H1 (cell line): Measurements from ENCODE around the gene LARP1. TPM values are rescaled to one million over a fixed set of nuclear protein-coding genes. Genes with fewer than 3 reads are reported as not detected.

Experiments used
- CTCF ChIA-PET: fragments of 300-600 bp; sonication (Branson Sonifier 250); formaldehyde crosslinking; loops from one replicate; lab custom pipeline; 2021; ENCODE audit not compliant: partially characterized antibody; lab: Charles Lee
- POLR2A ChIA-PET: fragments of 300-600 bp; sonication (Branson Sonifier 250); formaldehyde crosslinking; loops from one replicate; lab custom pipeline; 2021; ENCODE audit warnings: inconsistent platforms; ENCODE audit not compliant: partially characterized antibody; lab: Charles Lee
- DNase-seq, 2 experiments: peaks; one replicate each; pipeline versions ENCODE4 v3.0.0 to v3.0.0-alpha.2; 2010 to 2022; ENCODE audit warnings: low spot score in 2 of 2, low read depth in 1 of 2, mixed read lengths in 1 of 2
- FAIRE-seq: peaks from 2 replicates; lab custom pipeline; 2011; peaks lifted over from hg19 to GRCh38; lab: Jason Lieb, UNC
- H2AFZ ChIP-seq: 2 replicates; pipeline ENCODE4 v1.8.1; 2012; ENCODE audit warnings: low read length, inconsistent platforms
- H2AK5ac ChIP-seq: 2 replicates; pipeline ENCODE4 v1.6.1; 2013; ENCODE audit warnings: low read depth, low read length
- H2BK120ac ChIP-seq: replicated peaks from 2 replicates; pipeline ENCODE3; 2013; ENCODE audit warnings: low read depth, low read length, inconsistent platforms
- H2BK12ac ChIP-seq: 2 replicates; pipeline ENCODE4 v1.6.1; 2013; ENCODE audit warnings: low read depth, low read length
- H2BK15ac ChIP-seq: 2 replicates; pipeline ENCODE4 v1.6.1; 2013; ENCODE audit warnings: low read length
- H2BK20ac ChIP-seq: 2 replicates; pipeline ENCODE4 v1.6.1; 2013; ENCODE audit warnings: low read length
- H2BK5ac ChIP-seq: 2 replicates; pipeline ENCODE4 v1.6.1; 2013; ENCODE audit warnings: low read depth, low read length
- H3K14ac ChIP-seq: 2 replicates; pipeline ENCODE4 v1.6.1; 2013; ENCODE audit warnings: inconsistent platforms; ENCODE audit not compliant: insufficient read length
- H3K18ac ChIP-seq: 2 replicates; pipeline ENCODE4 v1.6.1; 2013; ENCODE audit warnings: low read length; ENCODE audit errors: extremely low read depth
- H3K23ac ChIP-seq: 2 replicates; pipeline ENCODE4 v1.6.1; 2013; ENCODE audit warnings: inconsistent platforms; ENCODE audit not compliant: insufficient read length
- H3K23me2 ChIP-seq: 2 replicates; pipeline ENCODE4 v1.6.1; 2013; ENCODE audit warnings: low read depth, low read length
- H3K27ac ChIP-seq: 2 replicates; pipeline ENCODE4 v1.6.1; 2011; ENCODE audit warnings: low read depth, low read length, inconsistent platforms
- H3K27me3 ChIP-seq, 4 experiments: replicated peaks in 1 of 4; 1 replicate in 1 of 4; 2 replicates in 3 of 4; pipeline versions ENCODE4 v1.6.1 to v1.8.1; 2011 to 2013; ENCODE audit warnings: low read length in 3 of 4, mild to moderate bottlenecking in 3 of 4, inconsistent platforms in 2 of 4, mixed read lengths in 2 of 4, moderate library complexity in 1 of 4; ENCODE audit not compliant: control insufficient read depth in 3 of 4, insufficient read depth in 3 of 4; ENCODE audit errors: extremely low read depth in 1 of 4
- H3K36me3 ChIP-seq, 4 experiments: 2 replicates each; pipeline versions ENCODE4 v1.6.1 to v1.8.1; 2011 to 2013; ENCODE audit warnings: mild to moderate bottlenecking in 4 of 4, low read length in 3 of 4, moderate library complexity in 2 of 4, control low read depth in 1 of 4, inconsistent platforms in 1 of 4; ENCODE audit not compliant: insufficient read depth in 4 of 4, control insufficient read depth in 2 of 4
- H3K4ac ChIP-seq: replicated peaks from 2 replicates; pipeline ENCODE3; 2013; ENCODE audit warnings: low read length, low read depth, mixed read lengths, inconsistent platforms; ENCODE audit not compliant: insufficient read length
- H3K4me1 ChIP-seq, 4 experiments: replicated peaks in 1 of 4; 1 replicate in 1 of 4; 2 replicates in 3 of 4; pipeline versions ENCODE4 v1.6.1 to v1.8.1; 2011 to 2013; ENCODE audit warnings: low read length in 3 of 4, inconsistent platforms in 2 of 4, mixed read lengths in 1 of 4; ENCODE audit not compliant: insufficient read depth in 4 of 4, control insufficient read depth in 3 of 4
- H3K4me2 ChIP-seq, 2 experiments: 2 replicates each; pipeline versions ENCODE4 v1.6.1 to v1.8.1; 2011 to 2013; ENCODE audit warnings: low read depth in 2 of 2, low read length in 2 of 2, control low read depth in 1 of 2, inconsistent platforms in 1 of 2, mild to moderate bottlenecking in 1 of 2; ENCODE audit not compliant: insufficient read depth in 1 of 2
- H3K4me3 ChIP-seq, 4 experiments: fragments of 200-600, 300-600 bp in 1 of 4; sonication (generic), shearing (Covaris generic), sonication (Bioruptor Twin) in 1 of 4; 2 replicates each; pipeline versions ENCODE4 v1.5.1 to v1.8.1; 2011 to 2016; ENCODE audit warnings: low read length in 4 of 4, low read depth in 3 of 4, control low read depth in 2 of 4, inconsistent platforms in 2 of 4, mild to moderate bottlenecking in 2 of 4, mixed read lengths in 1 of 4, moderate library complexity in 1 of 4; ENCODE audit not compliant: insufficient read depth in 2 of 4; ENCODE audit errors: extremely low read depth in 1 of 4
- H3K56ac ChIP-seq: replicated peaks from 2 replicates; pipeline ENCODE3; 2013; ENCODE audit warnings: low read depth, mild to moderate bottlenecking, mixed read lengths, low read length, inconsistent platforms; ENCODE audit not compliant: insufficient read length
- H3K79me1 ChIP-seq: 2 replicates; pipeline ENCODE4 v1.6.1; 2013; ENCODE audit warnings: low read depth, low read length, control low read depth
- H3K79me2 ChIP-seq, 2 experiments: 2 replicates each; pipeline versions ENCODE4 v1.6.1 to v1.8.1; 2012 to 2013; ENCODE audit warnings: low read length in 2 of 2, mild to moderate bottlenecking in 2 of 2, inconsistent platforms in 1 of 2; ENCODE audit not compliant: insufficient read depth in 2 of 2, control insufficient read depth in 1 of 2
- H3K9ac ChIP-seq, 4 experiments: replicated peaks in 1 of 4; 1 replicate in 1 of 4; 2 replicates in 3 of 4; pipeline versions ENCODE4 v1.6.1 to v1.8.1; 2011 to 2013; ENCODE audit warnings: low read depth in 3 of 4, low read length in 3 of 4, control low read depth in 2 of 4, mild to moderate bottlenecking in 2 of 4, moderate library complexity in 2 of 4, inconsistent platforms in 1 of 4; ENCODE audit errors: extremely low read depth in 1 of 4
- H3K9me3 ChIP-seq, 2 experiments: 2 replicates each; pipeline versions ENCODE4 v1.6.1 to v1.8.1; 2012 to 2013; ENCODE audit warnings: mild to moderate bottlenecking in 2 of 2, moderate library complexity in 2 of 2, control low read depth in 1 of 2, inconsistent platforms in 1 of 2, low read depth in 1 of 2, low read length in 1 of 2, mixed read lengths in 1 of 2; ENCODE audit not compliant: insufficient read depth in 2 of 2
- H4K20me1 ChIP-seq, 2 experiments: replicated peaks in 1 of 2; 2 replicates each; pipeline versions ENCODE3 to v1.8.1; 2011 to 2013; ENCODE audit warnings: inconsistent platforms in 2 of 2, low read length in 2 of 2, mild to moderate bottlenecking in 1 of 2; ENCODE audit not compliant: insufficient read depth in 2 of 2, control insufficient read depth in 1 of 2
- H4K5ac ChIP-seq: 2 replicates; pipeline ENCODE4 v1.6.1; 2013; ENCODE audit warnings: low read length, low read depth, mixed read lengths, inconsistent platforms; ENCODE audit not compliant: insufficient read length
- H4K8ac ChIP-seq: 2 replicates; pipeline ENCODE4 v1.8.0; 2013; ENCODE audit warnings: mild to moderate bottlenecking, moderate library complexity, low read length, inconsistent platforms; ENCODE audit not compliant: insufficient read depth; ENCODE audit errors: extremely low read depth
- H4K91ac ChIP-seq: replicated peaks from 2 replicates; pipeline ENCODE3; 2013; ENCODE audit warnings: low read length, mixed read lengths, inconsistent platforms; ENCODE audit not compliant: insufficient read length
- CBX8 ChIP-seq: fragments of 300-800, 300-1000 bp; sonication (generic); IDR thresholded peaks from 2 replicates; pipeline ENCODE4 v1.7.1; 2016; ENCODE audit warnings: low read depth, low read length, borderline replicate concordance
- RFX5 ChIP-seq: IDR thresholded peaks from 2 replicates; pipeline ENCODE4 v1.6.1; 2011; ENCODE audit warnings: low read depth, low read length, improper control_type of control experiment, borderline replicate concordance
- WGBS, 2 experiments: shearing (Covaris generic) in 1 of 2; methylation state at CpG; one replicate each; pipeline versions ENCODE4 v1.1.6 to v1.1.7; 2013 to 2015; ENCODE audit warnings: low lambda C conversion rate in 2 of 2, mixed read lengths in 2 of 2, inconsistent platforms in 1 of 2, low coverage in 1 of 2, missing lambda C conversion rate in 1 of 2; ENCODE audit not compliant: insufficient replicate concordance in 2 of 2, insufficient coverage in 1 of 2, insufficient read length in 1 of 2; ENCODE audit errors: extremely low coverage in 1 of 2, missing lambda C conversion rate in 1 of 2; 5-methylcytosine and 5-hydroxymethylcytosine counted together
- polyA plus RNA-seq, 7 experiments: library from polyadenylated mRNA; depleted of rRNA in 3 of 7; stranded (reverse) in 5 of 7; unstranded in 2 of 7; fragments of >200 nt in 5 of 7; fragments of 200-250 nt in 2 of 7; gene quantifications; 1 replicate in 5 of 7; 2 replicates in 1 of 7; 4 replicates in 1 of 7; pipeline versions ENCODE4 v1.2.1 to v1.2.3, GENCODE V29; 2011 to 2013; ENCODE audit warnings: missing spikeins in 2 of 7, mixed read lengths in 2 of 7
- total RNA-seq: library from RNA; stranded (reverse); fragmentation: NEBNext Ultra II Directional; extraction: Animal tissue kit (Norgen Biotek cat#: 25700); gene quantifications from 2 replicates; pipeline ENCODE4 v1.2.1, GENCODE V29; 2021

The LARP1 gene
- total and polyA plus RNA-seq, 2 of the 8 experiments (the other 6 are each of a cell fraction or from before 2014, with no cell fraction given) = 106 to 422 TPM

- H3K27ac ChIP-seq = no peak overlapping the region
- H3K4me2 ChIP-seq = no peak overlapping the region
- H3K14ac ChIP-seq = no peak overlapping the region
- no peak for DNase-seq
- no peak for FAIRE-seq
- peaks cover 0 to 11% of the 10 kb centered on the region in 2 experiments; a peak in 2 of 4 replicates for H3K79me2 ChIP-seq
- no peak overlapping the region for H3K4me3 ChIP-seq
- no peaks in the 10 kb centered on the region for H3K27me3 ChIP-seq
- H3K79me1 ChIP-seq = peaks cover 5% of the 10 kb centered on the region
- no peak overlapping the region for H2BK12ac ChIP-seq
- no peak overlapping the region for H4K91ac ChIP-seq
- 91% methylated on average over 7 of the region's 7 CpGs; no CpG with 5 or more reads in 1 of the 2 experiments for WGBS, 2 experiments
- no peak overlapping the region for H2AFZ ChIP-seq
- H4K20me1 ChIP-seq = peaks cover 5 to 20% of the 10 kb centered on the region in 2 experiments
- no peak overlapping the region for H4K8ac ChIP-seq
- H3K23me2 ChIP-seq = no peaks in the 10 kb centered on the region
- no peak overlapping the region for H2BK15ac ChIP-seq
- no peak overlapping the region for H3K9ac ChIP-seq
- no peak overlapping the region for H2AK5ac ChIP-seq
- H3K9me3 ChIP-seq = no peaks in the 10 kb centered on the region
- H3K4me1 ChIP-seq = no peaks in the 10 kb centered on the region
- no peak overlapping the region for H2BK120ac ChIP-seq
- peaks cover 44 to 89% (median 75%) of the 10 kb centered on the region in 4 experiments for H3K36me3 ChIP-seq
- H3K4ac ChIP-seq = no peak overlapping the region
- ChIA-PET POLR2A (no interaction called here), CTCF (interaction anchor here (0.5 to 2.8 kb wide), 10 partner anchors 9 to 163 kb away, joined by 3 to 11 read pairs (median 4); no protein-coding TSS in a partner anchor)
- no peak overlapping the region for H3K23ac ChIP-seq
- no peak overlapping the region for H2BK20ac ChIP-seq
- no peak overlapping the region for H4K5ac ChIP-seq
- H3K18ac ChIP-seq = no peak overlapping the region
- no peak overlapping the region for H2BK5ac ChIP-seq
- no peak overlapping the region for H3K56ac ChIP-seq
- TF ChIP-seq RFX5 (no peak), CBX8 (no peak)
Measured at GRCh38 chr5:154811239-154811638, 56.1 kb downstream of the LARP1 start.
